GDM1 (cell line): ENCODE results near the gene FAM135A.

Source experiments
- DNase-seq: peaks from one replicate; lab custom pipeline; 2025; lab: John Stamatoyannopoulos, UW

Gene FAM135A

DNA sequence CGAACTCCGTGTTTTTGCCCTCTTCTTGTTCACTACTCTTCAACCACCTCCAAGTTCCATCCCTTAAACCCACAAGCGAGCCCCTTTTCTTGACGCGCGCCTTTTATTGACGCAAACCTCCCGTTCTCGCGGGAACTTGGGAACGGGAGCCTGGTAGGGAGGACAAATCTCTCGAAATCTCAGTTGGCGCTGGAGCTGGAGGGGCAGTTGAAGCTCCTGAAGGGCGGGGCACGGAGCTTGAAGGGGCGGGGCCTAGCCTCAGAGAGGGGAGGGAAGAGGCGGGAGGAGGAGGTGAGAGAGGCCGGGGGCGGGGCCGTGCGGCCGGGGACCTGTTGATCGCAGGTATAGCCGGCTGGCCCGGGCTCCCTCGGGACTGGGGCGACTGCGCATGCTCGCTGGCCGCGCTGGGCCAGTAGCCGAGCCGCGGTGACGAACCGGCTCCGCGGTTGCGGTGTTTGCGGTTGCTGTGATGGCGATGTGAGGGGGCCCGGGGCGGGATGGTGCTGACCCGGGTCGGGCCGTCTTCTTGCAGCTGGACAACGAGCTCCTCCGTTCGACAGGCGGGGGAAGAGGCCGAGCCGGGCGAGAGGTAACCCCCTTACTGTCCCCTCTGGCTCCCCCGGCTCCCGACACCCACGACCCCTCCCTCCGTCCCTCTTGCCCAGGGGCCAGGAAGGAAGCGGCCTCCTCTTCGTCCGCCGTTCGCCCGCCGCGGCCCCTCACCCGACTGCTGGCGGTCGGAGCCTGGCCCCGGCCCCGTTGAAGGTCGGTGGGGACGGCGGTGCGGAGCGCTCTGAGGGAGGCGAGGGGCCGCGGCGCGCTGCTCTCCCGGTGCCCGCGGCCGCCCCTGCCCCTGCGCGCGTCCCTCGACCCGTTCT, at the start of gene FAM135A:
FAM135A (plus strand) TSS at position 395 of the 878 bp plus-strand sequence. CDS start 14,835 bp downstream, outside the sequence.
- DNase-seq = peak; percentile 91

DNA sequence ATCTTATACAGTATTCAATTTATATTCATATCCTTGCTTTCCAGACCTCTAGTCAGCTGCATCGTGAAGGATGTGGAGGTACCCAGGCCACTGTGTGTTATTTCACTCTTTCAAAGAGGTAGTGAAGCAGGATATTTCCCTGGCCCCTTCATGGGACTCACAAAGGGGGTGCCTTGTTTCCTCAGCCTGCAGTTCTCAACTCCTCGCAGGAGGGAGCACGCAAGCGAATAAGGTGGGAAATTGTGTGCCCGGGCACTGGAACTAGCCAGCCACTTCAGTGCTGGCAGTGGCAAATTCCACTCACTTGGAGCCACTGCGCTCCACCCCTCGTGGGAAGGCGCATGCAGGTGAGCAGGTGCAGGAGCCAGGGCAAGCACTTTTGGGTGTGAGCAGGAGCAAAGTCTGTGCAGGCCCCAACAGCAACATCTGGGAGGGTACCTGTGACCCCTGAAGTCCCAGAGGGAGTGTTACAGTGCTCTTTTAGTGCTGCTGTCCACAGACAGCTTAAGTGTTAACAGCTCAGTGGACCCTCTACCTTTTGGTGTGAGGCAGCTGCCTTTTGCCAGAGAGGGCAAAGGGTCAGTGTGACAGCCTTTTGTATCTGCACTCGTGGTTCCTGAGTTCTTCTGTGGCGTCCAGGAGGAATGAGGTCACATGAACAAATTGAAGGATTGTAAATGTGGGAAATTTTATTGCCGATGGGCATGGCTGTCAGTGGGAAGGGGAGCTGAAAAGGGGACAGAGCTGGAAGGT, 49.4 kb upstream of the FAM135A start:
- DNase-seq = no peak

DNA sequence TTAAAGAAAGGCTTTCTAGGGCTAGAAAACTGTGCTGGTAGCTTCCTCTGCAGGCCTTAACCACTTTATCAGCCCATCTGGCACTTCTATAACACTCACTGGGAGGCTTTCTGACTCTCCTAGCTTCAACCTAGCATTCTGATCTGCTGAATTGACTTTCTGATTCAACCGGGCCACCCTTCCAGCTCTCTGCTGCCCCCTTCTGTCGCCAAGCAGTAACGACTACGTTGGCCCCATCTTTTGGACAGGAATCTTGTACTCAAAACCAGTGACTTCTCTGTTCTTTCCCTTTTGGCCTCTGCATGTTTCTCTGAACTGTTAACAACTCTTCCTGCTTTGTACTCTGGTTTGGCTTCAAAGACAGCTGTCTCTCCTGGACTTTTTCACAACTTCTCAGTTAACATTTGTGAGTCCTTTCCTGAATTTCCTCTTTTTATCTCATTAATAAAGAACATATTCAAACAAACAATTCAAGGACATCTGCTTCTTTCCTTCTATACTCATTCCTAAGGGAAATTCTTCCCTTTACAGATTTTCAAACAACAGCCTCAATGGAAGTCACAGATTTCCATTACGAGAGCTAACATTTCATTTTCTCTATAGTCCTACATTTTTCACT, 43.9 kb upstream of the FAM135A start:
- DNase-seq = peak; percentile 38

DNA sequence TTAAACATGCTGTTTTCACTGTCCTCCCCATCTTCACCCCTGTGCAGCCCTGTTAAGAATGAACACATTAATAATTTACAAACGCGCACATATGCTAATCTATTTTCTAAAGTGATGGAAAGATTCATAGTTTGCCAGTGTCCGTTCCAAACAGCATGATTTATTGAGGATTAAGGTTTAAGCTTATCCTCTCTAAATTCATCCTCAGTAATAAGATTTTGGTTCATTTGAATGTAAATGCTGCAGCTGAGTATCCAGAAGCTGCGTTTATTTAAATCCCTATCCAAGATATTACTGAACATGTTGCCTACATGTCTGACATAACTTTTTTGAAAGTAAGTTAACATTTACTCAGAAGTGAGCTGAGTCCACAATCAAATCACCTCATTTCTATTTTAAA, 42.8 kb upstream of the FAM135A start:
- DNase-seq = no peak

DNA sequence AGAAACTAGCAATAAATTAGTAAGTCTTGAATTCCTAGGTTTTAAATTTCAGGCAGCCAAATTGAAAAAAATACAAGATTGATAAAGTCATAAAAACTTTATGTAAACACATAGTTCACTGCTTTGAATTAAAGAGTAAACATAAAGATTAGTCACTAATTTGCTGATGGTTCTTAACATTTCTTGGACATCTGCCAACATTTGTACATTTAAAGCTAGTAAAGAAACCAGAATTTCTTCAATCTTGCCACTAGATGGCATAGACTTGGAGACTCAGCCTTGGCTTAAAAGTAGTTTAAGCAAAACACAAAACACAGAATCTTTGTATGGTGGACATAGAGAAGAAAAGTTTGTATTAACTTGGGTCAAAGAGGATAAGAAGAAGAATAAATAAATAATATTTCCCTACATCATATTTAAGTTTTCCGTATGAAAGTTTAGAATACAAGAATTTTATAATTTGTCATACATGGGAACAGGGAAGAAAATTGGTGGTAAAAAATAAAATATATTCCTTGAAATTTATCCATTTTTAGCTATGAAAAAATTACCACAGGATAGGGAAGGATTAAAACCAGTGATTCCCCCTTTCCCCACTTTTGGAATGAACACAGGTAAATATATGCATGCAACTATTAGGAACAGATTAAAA, 41.7 kb upstream of the FAM135A start:
- DNase-seq = no peak

DNA sequence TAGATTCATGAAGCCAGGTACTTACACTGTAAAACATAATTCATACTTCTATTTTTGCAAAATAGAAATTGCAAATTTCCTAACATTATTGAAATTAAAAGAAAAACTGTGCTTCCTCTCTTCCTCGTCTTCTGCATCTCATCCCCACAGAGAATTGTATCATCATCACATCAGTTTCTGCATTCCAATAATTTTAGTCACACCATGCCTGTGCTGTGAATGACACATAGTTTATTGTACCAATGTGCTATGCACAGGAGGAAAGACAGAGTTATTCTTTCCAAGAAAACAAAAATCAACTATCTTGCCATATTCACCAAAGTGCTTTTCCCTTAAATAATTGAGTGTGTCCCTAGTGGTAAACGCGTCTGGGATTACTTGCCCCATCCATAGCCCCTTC, 38.1 kb upstream of the FAM135A start:
- DNase-seq = no peak

DNA sequence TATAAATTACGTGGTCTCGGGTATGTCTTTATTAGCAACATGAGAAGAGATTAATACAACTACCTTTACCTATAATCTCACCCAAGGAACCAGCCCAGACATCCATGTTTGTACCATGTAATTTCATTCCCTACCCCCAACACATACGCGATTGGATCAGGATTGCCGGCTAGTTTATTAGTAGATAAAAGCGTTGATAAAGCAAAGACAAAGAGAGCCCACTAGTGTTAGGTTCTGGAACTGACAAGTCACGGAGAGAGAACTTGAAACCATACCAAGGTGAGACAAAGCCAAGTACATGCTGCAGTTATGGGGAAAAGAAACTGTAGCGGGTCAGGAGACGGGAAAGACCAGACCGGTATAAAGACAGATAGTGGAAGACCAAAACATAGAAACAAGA, 37.4 kb upstream of the FAM135A start:
- no peak for DNase-seq

DNA sequence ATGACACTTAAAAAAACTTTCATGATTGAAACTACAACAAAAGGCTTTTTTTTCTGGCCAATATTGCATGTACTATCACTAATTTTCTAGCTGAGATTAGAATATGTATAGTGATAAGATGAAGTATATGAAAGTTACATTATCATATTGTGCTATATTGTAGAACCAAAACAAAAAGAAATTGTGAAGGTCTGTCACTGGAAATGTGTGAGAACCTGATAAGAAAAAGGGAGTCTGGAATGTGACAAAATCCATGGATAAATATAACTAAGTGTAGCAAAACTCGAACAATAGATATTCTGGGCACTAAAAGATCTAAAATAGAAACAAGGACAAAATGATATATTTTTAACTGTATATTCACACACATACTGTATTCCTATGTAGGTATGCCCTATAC, 36.7 kb upstream of the FAM135A start:
- no peak for DNase-seq

DNA sequence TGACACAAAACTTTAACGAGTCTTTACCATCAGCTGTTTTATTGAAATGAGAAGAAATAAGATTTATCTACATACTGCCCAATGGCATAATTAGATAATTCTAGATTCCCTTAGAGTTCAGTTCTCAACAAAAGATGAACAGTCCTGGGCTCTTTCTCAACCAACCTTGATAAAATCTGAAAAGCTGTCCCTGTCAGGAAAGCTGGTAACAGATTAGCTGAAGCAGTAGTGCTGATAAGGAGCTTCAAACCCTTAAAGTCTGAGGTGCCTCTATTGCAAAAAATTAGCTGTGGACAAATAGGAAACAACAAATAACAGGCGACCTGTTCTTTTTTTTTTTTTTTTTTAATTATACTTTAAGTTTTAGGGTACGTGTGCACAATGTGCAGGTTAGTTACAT, 35.9 kb upstream of the FAM135A start:
- DNase-seq = no peak

DNA sequence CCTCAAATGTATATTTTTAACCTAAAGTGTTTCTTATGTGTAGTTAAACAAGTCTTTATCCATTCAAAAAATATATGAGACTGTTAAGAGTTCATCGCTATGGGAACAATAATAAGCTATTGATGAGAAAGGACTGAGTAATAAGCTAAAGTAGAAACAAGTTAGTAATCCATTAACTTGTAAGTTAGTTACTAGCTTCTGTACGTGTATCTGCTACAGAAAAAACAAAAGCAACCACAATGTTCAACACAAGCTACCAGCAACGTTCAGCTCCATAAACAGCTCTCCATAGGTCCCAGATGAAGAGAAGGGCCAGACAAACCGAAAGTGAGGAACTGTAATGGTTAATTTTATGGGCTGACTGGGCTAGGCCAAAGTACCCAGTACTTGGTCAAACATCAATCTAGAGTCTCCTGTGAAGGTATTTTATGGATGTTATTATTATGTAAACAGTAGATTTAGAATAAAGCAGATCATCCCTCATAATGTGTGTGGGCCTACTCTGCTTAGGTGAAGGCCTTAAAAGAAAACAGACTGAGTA, 33.8 kb upstream of the FAM135A start:
- DNase-seq = no peak

DNA sequence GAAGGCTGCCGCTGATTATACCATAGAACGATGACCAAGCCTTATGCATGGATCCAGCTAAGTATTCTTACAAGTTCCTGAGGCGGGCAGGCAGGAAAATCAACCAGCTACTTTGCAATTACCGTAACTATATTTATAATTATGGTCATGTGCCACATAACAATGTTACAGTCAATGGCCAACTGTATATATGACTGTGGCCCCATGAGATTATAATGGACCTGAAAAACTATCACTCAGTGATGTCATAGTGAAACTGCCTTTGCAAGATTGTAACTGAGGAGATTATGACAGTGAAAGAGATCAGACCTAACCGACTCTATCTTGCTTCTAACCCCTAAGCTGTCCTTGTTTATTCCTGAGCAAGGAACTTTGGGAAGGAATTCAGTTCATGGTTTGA, 33.1 kb upstream of the FAM135A start:
- DNase-seq = no peak

DNA sequence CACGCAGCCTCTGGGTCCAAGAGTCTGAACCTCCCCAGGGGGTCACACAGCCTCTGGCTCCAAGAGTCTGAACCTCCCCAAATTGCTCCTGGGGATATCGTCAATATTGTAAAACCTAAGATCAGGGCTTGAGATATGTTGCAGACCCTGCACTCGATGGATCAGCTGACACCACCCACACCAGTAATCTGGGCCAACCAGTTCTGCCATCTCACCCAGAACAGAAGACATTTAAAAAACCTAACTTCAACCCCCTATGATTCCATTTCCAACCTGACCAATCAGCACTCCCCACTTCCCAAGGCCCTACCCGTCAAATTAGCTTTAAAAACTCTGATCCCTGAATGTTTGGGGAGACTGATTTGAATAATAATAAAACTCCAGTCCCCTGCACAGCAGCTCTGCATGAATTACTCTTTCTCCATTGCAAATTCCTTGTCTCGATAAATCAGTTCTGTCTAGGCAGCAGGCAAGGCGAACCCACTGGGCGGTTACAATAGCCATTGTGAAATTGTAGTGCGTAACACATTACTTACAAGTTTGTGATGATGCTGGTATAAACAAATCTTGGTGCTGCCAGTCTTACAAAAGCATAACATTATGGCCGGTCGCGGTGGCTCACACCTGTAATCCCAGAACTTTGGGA, 32.4 kb upstream of the FAM135A start:
- no peak for DNase-seq

DNA sequence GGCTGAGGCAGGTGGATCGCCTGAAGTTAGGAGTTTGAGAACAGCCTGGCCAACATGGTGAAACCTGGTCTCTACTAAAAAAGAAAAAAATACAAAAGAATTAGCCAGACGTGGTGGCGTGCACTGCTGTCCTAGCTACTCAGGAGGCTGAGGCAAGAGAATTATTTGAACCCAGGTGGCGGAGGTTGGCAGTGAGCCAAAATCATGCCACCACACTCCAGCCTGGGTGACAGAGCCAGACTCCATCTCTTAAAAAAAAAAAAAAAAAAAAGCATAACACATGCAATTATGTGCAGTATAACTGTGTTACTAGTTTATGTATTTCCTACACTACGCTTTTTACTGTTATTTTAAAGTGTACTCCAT, 31.9 kb upstream of the FAM135A start:
- DNase-seq = no peak

DNA sequence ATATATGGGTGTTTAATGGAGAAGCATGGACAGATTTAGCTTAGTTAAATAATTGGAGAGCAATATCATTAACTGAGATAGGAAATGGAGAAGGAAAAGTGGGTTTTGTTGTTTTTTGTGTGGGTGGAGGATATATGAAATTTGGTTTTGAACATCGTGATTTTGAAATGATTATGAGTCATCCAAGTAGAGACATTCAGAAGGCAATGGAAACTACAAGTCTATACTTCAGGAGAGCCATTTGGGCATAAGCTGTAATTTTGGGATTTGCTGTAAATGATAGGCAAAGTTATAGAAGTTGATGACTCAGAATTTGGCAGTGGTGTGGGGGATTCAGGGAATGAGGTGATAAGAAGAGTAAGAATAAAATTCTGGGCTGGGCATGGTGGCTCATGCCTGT, 27.4 kb upstream of the FAM135A start:
- DNase-seq = no peak

DNA sequence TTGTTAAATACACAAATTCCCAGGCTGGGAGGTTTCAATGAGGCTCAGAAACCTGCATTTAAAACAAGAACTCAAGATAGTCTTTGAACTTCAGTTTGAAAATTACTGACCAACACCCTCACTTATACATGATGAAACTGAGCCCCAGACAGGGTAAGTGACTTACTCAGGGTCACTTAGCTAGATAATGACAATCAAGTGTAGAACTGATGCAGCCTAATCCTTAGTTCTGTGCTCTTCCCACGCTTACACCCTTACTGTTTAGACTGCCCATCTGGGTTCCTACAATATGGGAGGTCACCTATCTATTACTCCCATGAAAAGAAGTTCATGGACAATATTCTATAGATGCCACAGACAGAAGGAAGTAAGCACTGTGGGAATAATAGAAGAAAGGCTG, 24.5 kb upstream of the FAM135A start:
- DNase-seq = no peak

DNA sequence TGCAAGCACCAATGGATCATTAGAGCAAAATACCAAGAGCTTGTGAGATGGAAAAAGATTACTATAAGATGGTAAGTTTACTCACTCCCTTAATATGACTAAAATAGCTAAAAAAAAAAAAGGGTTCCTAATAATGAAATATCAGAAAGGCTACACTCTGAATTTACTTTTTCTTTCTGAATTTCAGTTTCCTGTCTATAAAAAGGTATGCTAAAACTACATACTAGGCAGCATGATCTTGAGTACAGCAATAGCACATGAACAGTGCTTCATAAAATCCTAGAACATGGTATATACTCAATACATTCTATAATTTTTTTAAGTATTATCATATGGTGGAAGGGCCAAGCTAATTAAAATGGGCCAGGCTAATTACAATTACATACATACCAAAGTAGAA, 24.0 kb upstream of the FAM135A start:
- no peak for DNase-seq

DNA sequence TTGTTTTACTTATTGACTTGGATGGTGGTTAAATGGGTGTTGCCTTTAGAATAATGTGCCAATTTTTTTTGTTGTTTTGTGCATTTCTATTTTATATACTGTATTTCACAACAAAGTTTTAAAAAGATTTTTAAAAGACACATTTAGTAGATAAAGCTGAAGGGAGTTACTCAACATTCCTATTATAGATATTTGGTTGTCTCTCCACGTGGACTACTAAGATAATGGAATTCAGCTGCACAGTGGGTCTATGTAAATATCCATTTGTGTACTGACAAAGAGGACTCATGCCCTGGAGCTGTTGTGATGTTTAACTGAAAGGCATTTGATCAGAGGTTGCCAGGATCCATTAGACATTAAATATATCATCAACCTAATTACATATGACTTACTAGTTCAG, 23.2 kb upstream of the FAM135A start:
- DNase-seq = no peak

DNA sequence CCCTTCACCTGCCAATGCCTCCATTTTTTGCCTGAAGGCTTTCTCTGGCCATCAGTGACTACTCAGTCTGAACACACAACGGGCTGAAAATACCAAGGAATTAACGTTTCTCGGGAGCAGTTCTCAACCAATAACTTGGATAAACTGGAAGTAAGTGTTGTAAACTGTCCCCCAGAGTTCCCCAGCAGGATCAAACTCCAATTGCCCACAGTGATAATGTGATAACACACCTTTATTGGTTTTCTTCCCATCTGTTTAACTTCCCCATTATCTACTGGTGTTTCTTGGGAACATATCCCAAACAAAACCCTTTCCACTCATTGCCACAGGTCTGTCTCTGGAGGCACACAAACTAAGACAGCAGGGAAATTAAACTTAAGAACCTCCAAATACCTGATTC, 21.8 kb upstream of the FAM135A start:
- DNase-seq = no peak

DNA sequence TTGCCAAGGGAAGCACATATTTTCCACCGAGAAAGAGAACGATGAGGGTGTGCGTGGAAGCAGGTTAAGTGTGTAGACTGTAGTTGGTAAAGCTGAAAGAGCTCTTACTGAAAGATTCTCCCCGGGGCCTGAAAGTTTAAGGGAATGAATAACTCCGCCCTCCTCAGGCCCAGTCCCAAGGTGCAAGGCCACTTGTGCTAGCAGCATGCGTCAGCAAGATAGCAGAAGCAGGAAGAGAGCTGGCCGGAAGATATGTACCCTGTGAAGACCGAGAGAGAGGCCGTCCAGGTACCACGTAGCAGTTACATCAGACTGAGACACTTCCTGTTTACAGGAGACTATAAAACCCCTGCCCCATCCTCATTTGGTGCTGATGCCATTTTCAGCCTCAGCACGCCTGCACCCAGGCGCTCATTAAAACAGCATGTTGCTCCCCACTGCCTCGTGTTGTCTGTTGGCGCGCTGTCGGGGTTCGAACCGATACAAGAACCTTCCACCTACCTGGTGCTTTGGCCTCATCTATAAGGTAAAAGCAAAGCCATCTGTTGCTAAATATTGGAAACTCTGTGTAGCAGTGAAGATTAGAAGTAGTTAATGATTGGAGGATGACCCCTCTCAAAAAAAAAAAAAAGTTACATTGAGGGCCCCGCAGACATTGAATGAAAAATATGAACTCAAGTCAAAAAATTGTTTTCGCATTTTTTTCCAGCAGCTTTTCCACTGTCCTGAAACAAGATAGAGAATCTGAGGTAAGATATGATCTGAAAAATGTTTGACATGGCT, 18.6 kb upstream of the FAM135A start:
- DNase-seq = no peak

DNA sequence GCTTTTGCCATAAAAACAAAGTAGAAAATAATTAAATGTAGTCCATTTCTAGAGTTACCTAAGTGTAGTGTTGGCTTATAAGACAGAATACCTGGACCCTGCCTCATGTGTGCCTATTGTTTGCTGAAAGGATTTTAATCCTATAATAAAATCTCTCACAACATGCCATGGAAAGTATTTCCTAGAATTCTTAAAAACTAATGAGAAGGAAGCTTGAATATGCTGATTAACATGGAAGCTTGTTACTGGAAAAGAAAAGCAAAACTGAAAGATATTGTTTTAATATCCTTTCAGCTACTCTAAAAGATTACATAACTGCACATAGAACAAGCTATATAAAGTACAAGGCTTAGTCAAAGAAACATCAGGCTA, 18.0 kb upstream of the FAM135A start:
- DNase-seq = no peak

DNA sequence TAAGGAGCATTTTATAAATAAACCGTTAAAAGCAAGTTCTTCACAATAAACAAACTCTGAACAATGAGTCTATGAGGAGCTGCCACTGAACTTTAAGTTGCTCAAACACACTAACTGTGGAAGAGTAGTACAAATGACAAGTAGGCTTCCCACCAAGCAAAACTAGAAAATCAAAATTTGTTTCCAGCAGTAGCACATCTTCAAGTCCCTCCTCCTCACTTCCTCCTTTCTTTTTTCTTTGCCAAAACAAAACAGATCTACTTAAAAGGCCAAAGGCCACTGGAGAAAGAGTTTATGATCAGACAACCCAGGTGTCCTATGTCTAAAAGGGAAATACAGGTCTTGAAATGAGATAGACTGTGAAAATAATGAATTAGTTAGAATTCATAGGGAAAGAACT, 17.1 kb upstream of the FAM135A start:
- no peak for DNase-seq
